Fibroblast of the conjunctiva (primary cell): ENCODE results near the gene MROH2A.

ENCODE experiments used
- DNase-seq: peaks from one replicate; pipeline ENCODE4 v3.0.0-alpha.2; 2010; ENCODE audit warnings: low read depth

MROH2A gene

DNA sequence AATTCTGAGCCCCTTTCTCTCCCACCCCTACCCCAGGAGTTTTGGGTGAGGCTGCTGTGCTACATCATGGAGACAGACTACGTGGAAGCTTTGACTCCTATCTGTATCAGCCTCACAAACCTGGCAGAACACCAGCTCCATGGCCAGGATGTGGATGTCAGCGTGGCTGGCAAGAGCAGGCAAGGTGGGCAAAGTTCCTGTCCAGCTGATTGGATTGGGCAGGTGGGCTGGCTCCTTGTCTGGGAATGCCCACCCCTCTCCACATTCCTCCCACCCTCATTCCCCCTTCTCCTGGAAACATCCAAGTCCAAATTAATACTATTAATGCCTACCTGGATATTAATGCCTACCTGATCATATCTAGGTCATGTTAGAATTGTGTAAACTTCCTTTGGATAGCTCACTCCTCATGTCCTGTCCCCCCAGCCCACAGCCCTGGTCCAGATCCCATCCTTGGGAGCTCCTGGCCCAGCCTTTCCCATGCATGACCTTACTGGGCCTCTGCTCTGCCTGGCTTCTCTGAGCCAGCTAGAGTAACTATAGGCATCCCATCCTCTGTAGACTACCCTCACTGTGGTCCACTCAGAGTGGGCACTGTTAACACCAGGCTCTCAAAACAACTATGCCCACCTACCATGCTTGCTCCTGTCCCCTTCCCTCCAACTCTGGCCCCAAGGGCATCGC lies 24.1 kb downstream of the MROH2A start:
- DNase-seq = no peak

DNA sequence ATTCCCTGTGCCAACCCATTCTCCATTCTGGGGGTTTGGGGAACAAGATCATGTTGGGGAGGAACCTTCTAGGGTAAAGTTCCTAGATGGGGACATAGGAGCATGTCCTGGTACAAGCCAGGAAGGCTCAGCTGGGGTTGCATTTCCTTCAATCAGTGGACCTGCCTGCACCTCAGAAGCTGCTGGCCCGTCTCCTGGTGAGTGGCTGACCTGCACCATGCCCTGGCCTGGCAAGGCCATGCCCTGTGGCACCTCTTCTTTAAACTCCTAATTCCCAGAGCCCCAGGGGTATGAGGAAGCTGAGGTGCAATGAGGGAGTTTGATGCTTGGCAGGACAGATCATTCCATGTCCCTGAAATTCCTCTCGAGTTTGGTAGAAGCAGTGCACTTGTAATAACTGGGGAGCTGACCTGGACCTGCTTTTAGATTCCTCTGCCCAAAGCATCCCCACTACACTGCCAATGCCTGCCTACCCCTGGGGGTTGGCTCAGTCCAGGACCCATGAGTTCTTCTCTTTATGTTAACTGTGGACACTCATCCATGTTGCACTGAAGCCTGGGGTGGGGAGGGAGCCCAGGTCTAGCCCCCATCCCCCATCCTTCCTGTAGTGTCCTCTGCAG lies 25.3 kb downstream of the MROH2A start:
- no peak for DNase-seq

DNA sequence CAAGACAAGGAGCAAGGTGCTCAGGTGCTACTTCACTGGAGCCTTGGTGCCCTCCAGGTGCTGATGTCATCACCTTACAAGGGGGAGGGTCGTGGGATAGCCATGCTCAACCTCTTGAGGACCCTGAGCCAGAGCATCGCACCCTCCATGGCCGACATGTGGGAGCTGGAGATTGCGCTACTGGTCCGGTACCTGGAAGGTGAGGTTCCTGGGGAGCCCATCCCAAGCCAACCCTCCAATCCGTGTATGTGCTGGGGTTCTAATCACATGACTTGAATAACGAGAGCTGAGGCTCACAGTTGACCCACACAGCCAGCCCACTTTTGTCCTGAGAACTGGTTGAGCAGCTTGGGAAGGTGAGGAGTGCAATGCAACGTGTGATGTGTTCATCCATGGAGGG lies 25.9 kb downstream of the MROH2A start:
- no peak for DNase-seq

DNA sequence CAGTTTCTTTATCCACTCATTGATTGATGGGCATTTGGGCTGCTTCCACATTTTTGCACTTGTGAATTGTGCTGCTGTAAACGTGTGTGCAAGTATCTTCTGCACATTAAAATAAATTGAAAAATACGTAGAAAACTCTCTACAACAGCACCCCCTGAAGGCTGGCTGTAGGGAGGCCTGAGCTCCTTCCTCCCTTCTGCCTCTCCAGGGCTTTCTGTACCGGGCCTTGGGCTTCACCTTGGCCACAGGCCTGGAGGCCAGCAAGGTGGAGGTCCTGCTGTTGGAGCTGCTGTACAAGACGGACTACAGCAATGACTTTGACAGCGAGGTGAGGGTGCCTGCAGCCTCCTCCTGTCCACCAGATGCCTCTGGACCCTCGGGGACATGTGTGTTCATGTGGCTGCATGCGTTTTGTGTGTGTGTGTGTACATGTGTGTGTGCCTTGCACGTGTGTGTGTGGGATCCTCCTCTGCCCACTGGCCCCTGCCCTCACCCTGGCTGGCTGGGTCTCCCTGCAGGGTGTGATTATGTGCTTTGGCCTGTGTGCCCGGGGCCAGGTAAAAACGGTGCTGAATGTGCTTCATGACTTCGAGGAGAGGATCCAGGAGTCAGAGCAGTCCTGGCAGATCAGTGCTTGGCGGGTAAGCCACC lies 29.2 kb downstream of the MROH2A start:
- no peak for DNase-seq

DNA sequence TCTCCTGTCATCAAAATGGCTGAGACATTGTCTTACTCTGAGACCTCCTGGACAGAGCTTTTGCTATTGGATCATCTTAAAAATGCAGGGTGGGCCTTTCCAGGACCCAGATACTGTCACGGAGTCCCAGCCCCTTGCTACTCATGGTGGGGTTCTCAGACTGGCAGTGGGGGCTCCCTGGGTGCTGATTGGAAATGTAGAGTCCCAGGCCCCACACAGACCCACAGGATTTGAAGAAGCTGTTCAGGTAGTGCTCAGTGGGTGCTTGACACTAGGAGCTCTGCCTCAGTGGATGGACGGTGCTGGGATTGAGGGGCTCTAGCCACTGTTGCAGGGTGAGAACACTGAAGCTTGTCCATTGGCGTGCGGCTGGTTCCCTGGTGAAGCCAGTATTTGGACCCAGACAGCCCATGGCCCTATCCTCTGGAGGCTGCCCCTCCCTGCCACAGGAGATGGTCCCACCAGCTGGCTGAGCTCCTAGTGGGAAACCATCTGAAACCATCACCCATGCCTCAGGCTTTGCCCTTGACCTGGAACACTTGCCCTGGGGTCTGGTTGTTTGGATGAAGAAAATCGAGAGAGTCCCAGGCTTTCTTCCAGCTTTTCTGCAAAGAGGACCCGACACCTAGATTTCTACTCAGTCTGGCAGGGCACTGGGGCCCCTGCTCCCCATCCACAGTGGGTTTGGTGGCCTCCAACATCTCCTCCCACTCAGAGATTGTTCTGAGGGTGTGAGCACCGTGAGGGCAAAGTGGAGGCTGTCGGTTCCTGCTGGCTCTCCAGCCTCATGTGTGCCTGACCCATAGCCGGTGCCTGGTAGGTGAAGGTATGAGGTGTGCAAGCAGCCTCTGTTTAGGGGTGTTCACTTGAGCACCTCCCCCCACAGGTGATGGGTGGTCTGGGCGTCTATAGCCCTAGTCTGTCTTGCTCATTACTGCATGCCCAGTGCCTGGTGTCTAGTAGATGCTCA lies 30.1 kb downstream of the MROH2A start:
- DNase-seq = no peak

DNA sequence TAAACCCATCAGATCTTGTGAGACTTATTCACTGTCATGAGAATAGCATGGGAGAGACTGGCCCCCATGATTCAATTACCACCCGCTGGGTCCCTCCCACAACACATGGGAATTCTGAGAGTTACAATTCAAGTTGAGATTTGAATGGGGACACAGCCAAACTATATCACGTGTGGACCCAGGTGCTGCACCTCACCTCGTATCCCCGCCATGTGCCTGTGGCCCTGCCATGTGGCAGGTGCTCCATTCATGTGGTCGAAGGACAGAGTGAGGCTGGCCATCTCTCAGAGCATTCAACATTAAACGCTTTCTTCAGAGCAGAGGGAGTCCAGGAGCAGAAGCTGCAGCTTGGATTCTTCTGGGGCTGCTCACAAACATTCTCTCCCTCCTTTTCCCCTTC lies 32.3 kb downstream of the MROH2A start:
- no peak for DNase-seq

DNA sequence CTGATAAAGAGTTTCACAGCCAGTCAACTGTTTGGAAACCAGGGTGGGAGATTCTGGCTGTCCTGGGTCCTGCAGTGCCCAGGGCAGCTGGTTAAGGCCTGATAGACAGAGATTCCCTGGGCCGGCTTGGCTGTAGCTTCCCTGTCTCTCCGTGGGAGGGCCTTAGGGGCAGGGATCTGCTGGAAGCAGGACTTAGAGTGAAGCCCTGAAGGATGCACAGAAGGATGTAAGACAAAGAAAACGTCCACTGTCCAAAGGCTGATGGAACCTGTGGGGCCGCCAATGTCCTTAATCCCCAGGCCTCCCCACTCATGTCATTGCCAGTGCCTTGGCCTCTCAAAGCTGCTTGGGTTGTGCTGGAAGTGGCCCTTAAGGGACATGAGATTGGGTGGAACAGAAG lies 33.0 kb downstream of the MROH2A start:
- DNase-seq = no peak

DNA sequence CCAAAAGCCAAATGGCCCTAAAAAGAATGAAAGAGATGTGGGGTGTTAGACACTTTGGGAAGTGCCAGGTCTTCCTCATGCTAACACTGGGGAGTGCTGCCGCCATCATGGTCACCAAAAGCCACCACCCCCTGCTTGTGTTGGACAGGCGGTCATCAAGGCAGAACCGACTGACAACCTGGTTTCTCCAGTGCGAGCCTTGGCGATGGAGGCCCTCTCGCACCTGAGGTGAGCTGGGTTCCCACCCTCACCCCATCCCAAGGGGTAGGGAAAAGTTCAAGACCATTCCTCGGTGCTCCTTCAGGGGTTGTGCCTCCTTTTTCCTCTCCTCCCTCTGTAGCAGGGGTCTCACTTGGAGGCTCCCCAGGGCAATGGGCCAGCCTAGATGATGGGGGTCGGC lies 33.6 kb downstream of the MROH2A start:
- DNase-seq = no peak

DNA sequence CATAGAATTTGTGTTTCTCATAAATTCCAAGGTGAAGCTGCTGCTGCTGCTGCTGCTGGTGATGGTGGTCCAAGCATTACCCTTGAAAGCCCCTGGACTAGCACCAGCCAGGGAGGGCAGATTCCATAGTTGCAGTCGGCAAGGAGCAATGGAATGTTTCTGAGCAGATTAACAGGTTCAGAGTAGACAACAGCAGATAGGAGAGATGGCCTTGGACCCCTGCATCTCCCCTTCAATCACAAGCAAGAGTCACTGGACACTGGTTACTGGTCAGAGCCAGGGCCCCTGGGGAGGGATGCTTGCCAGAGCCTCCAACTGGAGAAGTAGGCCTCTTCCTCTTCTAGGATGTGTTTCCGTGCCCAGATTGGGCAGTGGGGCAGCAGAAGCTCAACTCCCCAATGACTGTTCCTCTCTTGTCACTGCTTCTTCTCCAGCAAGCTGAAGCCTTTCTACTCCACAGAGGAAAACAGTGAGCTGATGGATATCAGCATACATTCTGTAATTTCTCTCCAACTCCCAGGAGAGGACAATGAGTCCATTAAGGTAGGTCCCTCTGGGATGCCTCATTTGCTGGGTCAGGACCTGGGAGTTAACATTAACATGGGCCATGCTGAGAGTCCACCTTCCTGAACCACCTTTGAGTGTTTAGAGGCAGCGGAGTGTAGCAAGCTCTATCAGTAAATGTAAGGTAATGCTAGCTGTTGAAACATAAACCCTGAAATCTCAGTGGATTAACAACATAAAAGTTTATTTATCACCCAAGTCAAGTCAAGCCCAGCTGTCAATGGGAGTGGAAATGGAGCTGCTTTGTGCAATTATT lies 35.3 kb downstream of the MROH2A start:
- no peak for DNase-seq

DNA sequence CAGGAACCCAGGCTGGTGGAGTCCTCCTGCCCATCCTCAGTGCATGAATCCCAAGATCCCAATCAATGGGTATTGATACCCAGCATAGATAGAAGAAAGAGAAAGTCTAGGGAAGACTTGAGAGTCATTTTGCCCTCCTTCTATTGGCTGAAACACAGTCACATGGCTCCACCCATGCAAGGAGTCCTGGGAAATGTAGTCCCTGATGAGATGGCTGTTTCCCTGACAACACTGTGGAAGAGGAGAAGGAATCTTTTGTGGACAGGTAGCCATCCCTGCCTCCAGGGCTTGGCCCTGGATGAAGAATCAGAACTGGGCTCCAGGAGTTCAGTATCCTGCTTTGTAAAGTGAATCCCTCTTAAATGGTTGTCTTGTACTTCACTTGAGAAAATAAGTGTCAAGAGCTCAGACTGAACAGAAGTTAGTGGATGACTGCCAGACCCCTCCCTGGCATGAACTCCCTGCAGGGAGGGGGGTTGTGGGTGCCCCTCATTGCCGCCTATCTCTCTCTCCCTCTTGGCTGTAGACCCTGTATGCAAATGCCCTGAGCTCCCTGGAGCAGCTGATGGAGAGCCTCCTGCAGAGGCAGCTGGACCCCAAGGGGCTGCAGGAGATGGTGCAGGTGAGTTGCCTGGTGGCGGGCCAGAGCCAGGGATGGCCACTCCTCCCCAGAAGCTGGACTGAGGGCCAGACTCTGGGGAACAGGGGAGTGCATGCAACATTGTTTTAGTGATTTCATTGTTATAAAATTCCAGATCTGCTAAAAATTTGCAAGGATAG lies 36.1 kb downstream of the MROH2A start:
- no peak for DNase-seq

DNA sequence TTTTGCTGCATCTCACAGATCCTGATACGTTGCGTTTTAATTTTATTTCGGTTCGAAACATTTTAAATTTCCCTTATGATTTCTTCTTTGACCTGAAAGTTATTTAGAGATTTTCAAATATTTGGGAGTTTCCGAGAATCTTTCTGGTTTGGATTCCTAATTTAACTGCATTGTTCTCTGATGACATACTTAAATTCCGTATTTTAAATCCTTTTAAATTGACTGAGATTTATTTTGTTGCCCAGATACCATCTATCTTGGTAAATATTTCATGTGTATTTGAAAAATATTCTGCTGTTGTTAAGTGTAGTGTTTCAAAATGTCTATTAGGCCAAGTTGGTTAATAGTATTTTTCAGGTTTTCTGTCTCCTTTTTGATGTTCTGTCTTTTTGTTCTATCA lies 37.7 kb downstream of the MROH2A start:
- DNase-seq = no peak

DNA sequence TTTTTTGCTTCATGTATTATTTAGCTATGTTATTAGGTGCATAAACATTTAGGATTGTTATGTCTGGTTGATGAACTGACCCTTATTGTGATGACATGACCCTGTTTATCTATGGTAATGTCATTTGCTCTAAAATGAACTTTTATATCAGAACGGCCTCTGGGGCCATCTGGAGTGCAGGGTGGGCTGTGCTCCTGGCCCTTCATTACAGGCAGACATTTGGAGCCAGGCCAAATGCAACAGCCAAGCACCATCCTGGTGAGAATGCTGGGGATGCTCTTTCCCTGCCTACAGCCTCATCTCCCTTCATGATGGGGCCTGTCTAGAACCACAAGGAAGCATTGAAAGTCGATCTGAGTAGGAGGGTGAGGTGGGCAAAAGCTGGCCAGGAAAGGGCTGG lies 38.2 kb downstream of the MROH2A start:
- no peak for DNase-seq

DNA sequence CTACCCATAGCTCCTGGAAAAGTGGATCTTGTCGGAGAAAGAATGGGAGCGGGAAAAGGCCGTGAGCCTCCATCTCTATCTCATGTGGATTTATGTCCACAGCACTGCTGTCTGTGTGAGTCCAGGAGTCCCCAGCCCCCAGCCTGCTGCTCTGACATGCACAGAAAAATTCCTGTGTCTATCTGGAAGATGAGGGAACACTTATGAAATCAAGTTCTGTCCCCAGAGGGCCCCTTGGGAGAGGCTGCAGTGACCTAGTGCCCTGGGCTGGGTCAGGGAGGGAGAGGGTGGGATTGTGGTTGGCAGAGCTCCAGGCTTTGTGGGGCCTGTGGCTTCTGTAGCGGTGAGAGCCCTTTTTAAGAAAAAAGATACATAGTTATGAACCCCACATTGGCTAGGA lies 38.6 kb downstream of the MROH2A start:
- no peak for DNase-seq

DNA sequence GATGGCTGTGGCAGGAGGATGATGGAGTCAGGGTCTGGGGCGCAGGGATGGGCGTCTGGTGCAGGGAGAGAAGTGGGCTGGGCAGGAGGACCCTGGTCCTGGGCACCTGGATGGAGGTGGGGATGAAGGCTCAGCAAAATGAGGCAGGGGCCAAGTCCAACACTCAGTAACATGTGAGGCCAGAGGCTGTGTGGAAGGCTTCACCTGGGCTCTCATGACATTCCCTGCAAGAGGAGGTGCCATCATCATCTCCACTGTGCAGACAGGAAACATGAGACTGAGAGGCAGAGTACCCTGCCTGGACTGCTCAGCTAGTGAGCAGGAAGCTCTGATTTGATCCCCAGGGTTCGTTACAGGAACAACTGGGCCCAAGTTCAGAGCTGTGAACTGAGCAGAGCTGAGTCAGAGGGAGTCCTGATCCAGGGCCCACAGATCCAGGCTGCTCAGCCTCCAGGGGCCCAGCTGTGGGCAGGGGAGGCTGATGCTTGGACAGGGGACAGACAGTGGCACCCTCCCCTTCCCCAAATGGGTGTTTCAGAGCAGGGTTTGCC lies 39.3 kb downstream of the MROH2A start:
- DNase-seq = no peak

DNA sequence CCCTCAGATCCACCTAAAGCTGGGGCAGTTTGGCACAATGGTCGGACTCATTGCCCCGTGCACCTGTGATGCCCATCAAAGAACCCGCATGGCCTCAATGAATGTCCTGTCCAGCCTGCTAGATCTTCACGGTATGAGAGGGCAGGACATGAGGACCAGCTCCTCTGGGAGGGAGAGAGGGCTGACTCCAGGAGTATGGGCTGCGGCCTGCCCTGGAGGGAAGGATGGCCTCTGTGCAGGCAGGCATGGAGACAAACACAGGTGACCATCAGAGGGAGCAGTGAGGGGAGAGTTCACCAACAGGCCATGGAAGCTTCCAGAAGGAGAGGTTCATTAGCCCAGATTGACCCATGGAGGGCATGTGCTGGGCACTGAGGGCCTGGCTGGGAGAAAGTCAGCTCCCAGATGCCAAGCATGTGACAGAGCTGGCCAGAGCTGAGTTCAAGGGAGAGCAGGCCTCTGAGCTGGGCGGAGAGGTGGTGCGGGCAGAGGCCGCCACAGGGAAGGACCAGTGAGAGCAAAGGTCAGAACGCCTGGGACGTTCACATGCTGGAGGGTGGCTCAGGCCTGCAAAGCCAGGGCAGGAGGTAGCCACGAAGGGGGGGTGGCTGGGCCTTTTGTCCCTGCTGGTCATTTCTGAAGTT lies 40.0 kb downstream of the MROH2A start:
- DNase-seq = no peak

DNA sequence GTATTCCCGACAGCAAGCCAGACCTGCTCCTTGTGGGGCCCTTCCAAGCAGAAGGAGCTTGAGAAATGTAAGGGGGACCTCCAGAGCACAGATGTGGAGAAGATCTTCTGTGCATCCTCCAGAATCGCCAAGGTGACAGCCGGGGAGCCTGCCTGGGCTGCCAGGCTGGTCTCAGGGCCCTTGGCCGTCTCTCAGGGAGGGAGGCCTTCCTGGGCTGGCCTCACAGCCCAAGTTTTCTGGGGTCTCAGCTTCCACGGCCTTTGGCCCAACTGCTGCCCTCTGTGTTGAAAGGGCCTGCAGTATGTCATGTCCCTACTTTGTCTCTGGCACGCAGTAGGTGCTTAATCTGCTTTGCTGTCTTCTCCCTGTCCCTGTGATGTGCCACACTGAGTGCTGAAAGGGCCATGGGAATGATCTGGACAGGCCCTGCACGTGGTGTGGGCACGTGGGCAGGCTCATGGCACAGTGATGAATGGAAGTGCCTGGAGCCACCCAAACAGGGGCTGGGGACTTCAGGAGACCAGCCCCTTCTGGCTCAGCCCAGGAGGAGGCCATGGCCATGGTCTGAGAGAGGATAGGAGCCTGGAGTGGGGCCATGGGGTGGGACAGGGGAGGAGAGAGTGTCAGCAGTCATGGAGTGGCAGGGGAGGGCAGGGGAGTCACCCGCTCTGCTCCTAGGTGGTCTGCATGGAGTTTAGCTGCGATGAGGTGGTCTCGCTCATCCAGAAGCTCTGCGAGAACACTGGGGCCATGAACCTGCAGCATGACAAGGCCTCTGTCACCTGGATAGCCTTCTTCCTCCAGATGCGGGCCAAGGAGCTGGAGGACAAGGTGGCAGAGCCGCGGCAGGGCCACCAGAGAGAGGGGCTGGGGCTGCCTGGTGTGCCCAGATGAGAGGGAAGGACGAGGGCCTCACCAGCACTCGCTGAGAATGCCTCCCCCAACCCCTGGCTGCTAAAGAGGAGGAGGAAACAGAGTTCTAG lies 40.8 kb downstream of the MROH2A start:
- DNase-seq = no peak

DNA sequence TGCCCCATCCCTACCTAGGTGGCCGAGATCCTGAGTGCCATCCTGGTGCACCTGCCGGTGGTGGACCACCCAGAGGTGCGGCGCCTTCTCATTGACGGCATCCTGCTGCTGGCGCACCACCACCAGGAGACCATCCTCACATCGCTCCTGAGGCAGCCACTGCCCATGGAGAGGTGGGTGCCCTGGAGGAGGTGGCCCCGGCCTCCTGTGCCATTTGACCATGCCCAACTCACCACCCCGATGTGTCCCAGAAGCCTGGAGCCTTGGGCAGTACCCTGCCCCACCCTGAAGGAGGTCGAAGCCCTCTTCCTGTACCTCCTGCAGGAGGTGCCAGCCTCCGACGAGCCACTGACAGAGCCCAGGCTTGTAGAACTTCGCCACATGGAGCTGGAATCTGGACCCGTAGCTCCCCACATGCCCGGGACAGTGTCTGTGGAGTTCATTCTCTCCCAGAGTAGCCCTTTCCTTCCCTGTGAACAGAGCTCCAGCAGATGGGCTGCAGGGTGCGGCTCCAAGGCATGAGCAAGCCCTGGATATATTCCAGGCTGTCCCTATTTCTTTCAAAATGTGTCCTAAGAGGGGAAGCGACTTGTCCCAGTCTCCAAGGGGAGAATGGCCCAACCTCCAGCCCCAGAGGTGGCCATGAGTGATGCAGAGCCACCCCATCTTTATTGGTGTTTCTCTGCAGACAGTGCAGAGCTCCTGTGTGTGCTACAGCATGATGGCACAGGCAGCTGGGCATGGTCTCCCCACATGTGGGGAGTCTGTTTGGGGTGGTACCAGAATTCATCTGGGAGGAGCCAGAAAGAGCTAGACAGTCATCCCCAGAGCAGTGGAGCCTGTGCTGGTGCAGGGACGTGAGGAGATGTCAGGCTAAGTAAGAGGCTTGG lies 42.0 kb downstream of the MROH2A start:
- DNase-seq = no peak

DNA sequence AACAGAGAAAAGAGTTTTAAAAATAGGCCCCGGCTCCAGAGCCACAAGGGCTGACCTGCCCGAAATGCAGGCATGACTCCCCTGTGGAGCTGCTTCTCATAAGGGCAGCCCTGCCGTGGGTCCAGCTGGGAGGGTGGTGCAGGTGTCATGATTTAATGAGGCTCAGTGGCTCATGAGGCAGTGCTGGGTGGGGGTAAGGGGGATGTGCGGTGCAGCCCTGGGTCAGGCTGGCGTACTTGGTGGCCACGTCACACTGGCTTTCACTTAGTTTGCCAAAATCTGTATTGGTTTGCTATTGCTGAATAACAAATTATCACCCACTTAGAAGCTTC lies 42.6 kb downstream of the MROH2A start:
- DNase-seq = no peak
